HepG2 (cell line): ENCODE results near the gene NAV2. TPM values are rescaled to one million over a fixed set of nuclear protein-coding genes. Genes with fewer than 3 reads are reported as not detected.

Source experiments
- ARNTL ChIP-seq: sonication (generic); formaldehyde crosslinking; IDR thresholded peaks from 2 replicates; pipeline ENCODE4 v1.4.0; 2020; ENCODE audit warnings: mild to moderate bottlenecking, missing genetic modification reagents
- ATF7 ChIP-seq, 2 experiments: fragments of 450-650 bp in 1 of 2; sonication (generic) in 1 of 2; formaldehyde crosslinking in 1 of 2; IDR thresholded peaks; 2 replicates each; pipeline versions ENCODE4 v1.4.0 to v1.6.1; 2016 to 2020; ENCODE audit warnings: antibody characterized with exemption in 1 of 2, mild to moderate bottlenecking in 1 of 2, missing genetic modification reagents in 1 of 2
- ETS1 ChIP-seq: sonication (generic); formaldehyde crosslinking; IDR thresholded peaks from 2 replicates; pipeline ENCODE4 v1.4.0; 2020; ENCODE audit warnings: missing genetic modification reagents
- KDM1A ChIP-seq: IDR thresholded peaks from 2 replicates; pipeline ENCODE4 v1.6.1; 2016; ENCODE audit warnings: missing compliant biosample characterization
- MAFF ChIP-seq: IDR thresholded peaks from 2 replicates; pipeline ENCODE4 v1.6.1; 2011; ENCODE audit warnings: low read depth, low read length, improper control_type of control experiment
- NFIB ChIP-seq: sonication (generic); formaldehyde crosslinking; IDR thresholded peaks from 2 replicates; pipeline ENCODE4 v1.9.0; 2021; ENCODE audit warnings: missing genetic modification reagents, mild to moderate bottlenecking, borderline replicate concordance
- RORA ChIP-seq: sonication (generic); formaldehyde crosslinking; IDR thresholded peaks from 2 replicates; pipeline ENCODE4 v1.5.0; 2020; ENCODE audit warnings: mild to moderate bottlenecking, missing genetic modification reagents, moderate library complexity
- TFAP4 ChIP-seq: sonication (generic); IDR thresholded peaks from 2 replicates; pipeline ENCODE4 v1.6.1; 2016; ENCODE audit warnings: low read depth, borderline replicate concordance
- TP53 ChIP-seq: sonication (generic); formaldehyde crosslinking; conservative IDR thresholded peaks from 2 replicates; pipeline ENCODE4 v1.4.0; 2020; ENCODE audit warnings: missing genetic modification reagents
- ZBTB7B ChIP-seq: sonication (generic); formaldehyde crosslinking; IDR thresholded peaks from 2 replicates; pipeline ENCODE4 v1.4.0; 2020; ENCODE audit warnings: missing genetic modification reagents
- ZHX2 ChIP-seq, 2 experiments: sonication (generic) in 1 of 2; formaldehyde crosslinking in 1 of 2; IDR thresholded peaks; 2 replicates each; pipeline versions ENCODE4 v1.6.1 to v1.9.0; 2014 to 2022; ENCODE audit warnings: antibody characterized with exemption in 1 of 2, borderline replicate concordance in 1 of 2, inconsistent platforms in 1 of 2, low read depth in 1 of 2, missing genetic modification reagents in 1 of 2
- ZKSCAN8 ChIP-seq: IDR thresholded peaks from 2 replicates; pipeline ENCODE4 v1.6.1; 2016; ENCODE audit warnings: borderline replicate concordance, missing genetic modification reagents, missing compliant biosample characterization
- ZNF143 ChIP-seq: sonication (generic); formaldehyde crosslinking; IDR thresholded peaks from 2 replicates; pipeline ENCODE4 v1.4.0; 2020; ENCODE audit warnings: missing genetic modification reagents
- ZNF496 ChIP-seq: sonication (generic); formaldehyde crosslinking; IDR thresholded peaks from 2 replicates; pipeline ENCODE4 v1.8.1; 2023; ENCODE audit warnings: mild to moderate bottlenecking, moderate library complexity, missing genetic modification reagents; ENCODE audit not compliant: insufficient replicate concordance
- ZNF761 ChIP-seq: sonication (generic); formaldehyde crosslinking; conservative IDR thresholded peaks from 2 replicates; pipeline ENCODE4 v1.4.0; 2020; ENCODE audit warnings: mild to moderate bottlenecking, missing genetic modification reagents
- ZNF792 ChIP-seq: IDR thresholded peaks from 2 replicates; pipeline ENCODE4 v1.6.1; 2016
- ZNF879 ChIP-seq: sonication (generic); formaldehyde crosslinking; IDR thresholded peaks from 2 replicates; pipeline ENCODE4 v1.8.1; 2023; ENCODE audit warnings: missing genetic modification reagents
- polyA plus RNA-seq, 8 experiments: library from polyadenylated mRNA; depleted of rRNA in 3 of 8; stranded (reverse) in 7 of 8; unstranded in 1 of 8; fragments of >200 nt; fragmentation: Illumina TruSeq in 4 of 8; extraction: Trizol in 4 of 8; gene quantifications; 2 replicates each; pipeline versions ENCODE4 v1.2.1 to v1.2.3, GENCODE V29; 2011 to 2016; ENCODE audit warnings: low read depth in 4 of 8, missing spikeins in 1 of 8, mixed read lengths in 1 of 8; ENCODE audit not compliant: insufficient read depth in 1 of 8
- total RNA-seq, 5 experiments: library from RNA; depleted of rRNA; stranded (reverse); fragments of >200 nt; fragmentation: Illumina TruSeq; extraction: Trizol; gene quantifications; 2 replicates each; pipeline ENCODE4 v1.2.3, GENCODE V29; 2016; ENCODE audit warnings: low read depth in 1 of 5
- TF ChIP-seq, protein P1 (sequence below): sonication (generic); formaldehyde crosslinking; IDR thresholded peaks from 2 replicates; pipeline ENCODE4 v1.4.0; 2020; ENCODE audit warnings: mild to moderate bottlenecking, missing genetic modification reagents
- TF ChIP-seq, protein P2 (sequence below): sonication (generic); formaldehyde crosslinking; IDR thresholded peaks from 2 replicates; pipeline ENCODE4 v1.8.0; 2022; ENCODE audit warnings: mild to moderate bottlenecking, missing genetic modification reagents; ENCODE audit not compliant: insufficient replicate concordance

Gene NAV2
- total and polyA plus RNA-seq, 2 of the 13 experiments (the other 11 are each of a cell fraction or from before 2014, with no cell fraction given): 9.3 to 34.6 TPM

GRCh38 chr11:20084921-20085814 lies 372.5 kb downstream of the NAV2 start (continued):
- TF ChIP-seq ZKSCAN8 (no peak), ZNF143 (CRISPR knock-in tag) (no peak), NFIB (CRISPR knock-in tag) (no peak), ZNF792 (0 out of 2 replicates have a peak, but pooled peaks have one; percentile 40), ZBTB7B (no peak), ETS1 (CRISPR knock-in tag) (no peak), ZHX2 (IDR thresholded peaks at IDR 0.05; ENCODE audit: low read depth) (no peak), ZHX2 (CRISPR knock-in tag; IDR thresholded peaks at IDR 0.05; ENCODE audit: borderline replicate concordance) (no peak), TFAP4 (no peak), ARNTL (no peak), RORA (CRISPR knock-in tag) (no peak), ZNF496 (CRISPR knock-in tag) (no peak), TP53 (CRISPR knock-in tag) (no peak), ATF7 (IDR thresholded peaks at IDR 0.05) (no peak), ATF7 (CRISPR knock-in tag; IDR thresholded peaks at IDR 0.05) (no peak), ZNF761 (no peak), KDM1A (CRISPR knock-in tag) (no peak), MAFF (no peak), ZNF879 (no peak)
- TF ChIP-seq, protein P1, sequence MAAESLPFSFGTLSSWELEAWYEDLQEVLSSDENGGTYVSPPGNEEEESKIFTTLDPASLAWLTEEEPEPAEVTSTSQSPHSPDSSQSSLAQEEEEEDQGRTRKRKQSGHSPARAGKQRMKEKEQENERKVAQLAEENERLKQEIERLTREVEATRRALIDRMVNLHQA (CRISPR knock-in tag): no peak
- TF ChIP-seq, protein P2, sequence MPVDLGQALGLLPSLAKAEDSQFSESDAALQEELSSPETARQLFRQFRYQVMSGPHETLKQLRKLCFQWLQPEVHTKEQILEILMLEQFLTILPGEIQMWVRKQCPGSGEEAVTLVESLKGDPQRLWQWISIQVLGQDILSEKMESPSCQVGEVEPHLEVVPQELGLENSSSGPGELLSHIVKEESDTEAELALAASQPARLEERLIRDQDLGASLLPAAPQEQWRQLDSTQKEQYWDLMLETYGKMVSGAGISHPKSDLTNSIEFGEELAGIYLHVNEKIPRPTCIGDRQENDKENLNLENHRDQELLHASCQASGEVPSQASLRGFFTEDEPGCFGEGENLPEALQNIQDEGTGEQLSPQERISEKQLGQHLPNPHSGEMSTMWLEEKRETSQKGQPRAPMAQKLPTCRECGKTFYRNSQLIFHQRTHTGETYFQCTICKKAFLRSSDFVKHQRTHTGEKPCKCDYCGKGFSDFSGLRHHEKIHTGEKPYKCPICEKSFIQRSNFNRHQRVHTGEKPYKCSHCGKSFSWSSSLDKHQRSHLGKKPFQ (CRISPR knock-in tag): no peak
